Hepatocyte (in vitro differentiated cells): ENCODE data around the gene OGFOD1.

Experiments
- CTCF ChIP-seq: fragments of 200-600 bp; sonication (generic); IDR thresholded peaks from 2 replicates; pipeline ENCODE4 v1.5.1; 2016; ENCODE audit warnings: antibody characterized with exemption, mild to moderate bottlenecking; ENCODE audit not compliant: poor library complexity
- EZH2 ChIP-seq: fragments of 200-600 bp; sonication (generic); IDR thresholded peaks from 2 replicates; pipeline ENCODE4 v1.6.1; 2016; ENCODE audit warnings: antibody characterized with exemption, mild to moderate bottlenecking, borderline replicate concordance
- EZH2phosphoT487 ChIP-seq: fragments of 200-600 bp; sonication (generic); IDR thresholded peaks from one replicate; pipeline ENCODE4 v1.6.1; 2018; ENCODE audit warnings: antibody characterized with exemption, mild to moderate bottlenecking, low read depth, moderate library complexity; ENCODE audit not compliant: unreplicated experiment, severe bottlenecking

DNA sequence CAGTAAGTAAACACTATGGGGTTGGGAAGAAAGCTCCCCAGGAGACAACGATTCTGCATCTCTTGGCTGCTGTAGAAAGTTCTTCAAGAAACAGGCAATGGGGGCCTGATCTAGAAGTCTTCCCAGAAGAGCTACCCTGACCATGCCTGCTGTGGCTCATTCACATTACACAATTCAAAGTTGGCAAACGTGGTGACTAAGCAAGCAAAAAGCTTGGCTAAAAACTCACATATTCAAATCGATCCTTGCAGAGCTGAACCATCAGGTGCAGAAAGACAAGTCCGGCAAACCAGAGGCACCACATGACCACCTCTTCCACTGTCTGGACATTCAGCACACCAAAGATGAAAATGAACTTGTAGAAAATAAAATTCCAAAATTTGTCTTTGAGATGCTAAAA is 42.2 kb upstream of the OGFOD1 start:
- TF ChIP-seq CTCF (no peak), EZH2 (no peak), EZH2phosphoT487 (no peak)
